ENCODE results near the gene CREBL2.
"Not testable (repeated sequence)": the region's sequence is repeated elsewhere in the genome, so short reads cannot be mapped to it uniquely, and the experiment has no call there.

The CREBL2 gene

GRCh38 chr12:12613344-12613743 is 1.7 kb downstream of the CREBL2 start:
- no peak for TF ChIP-seq CTCF (IDR thresholded peaks at IDR 0.05; ENCODE audit: insufficient read depth, low read depth, low read length, missing control alignments)
- no peak overlapping the region for H3K4me3 ChIP-seq (ENCODE audit: low read length)
- no peak for DNase-seq (ENCODE audit: low read depth)

- no peak for TF ChIP-seq CTCF (IDR thresholded peaks at IDR 0.05; ENCODE audit: insufficient read depth, low read depth, low read length, missing control alignments)
- DNase-seq (ENCODE audit: low read depth), result no peak
- H3K4me3 ChIP-seq (ENCODE audit: low read length), result no peak overlapping the region
Measured at GRCh38 chr12:12614342-12614741, 2.7 kb downstream of the CREBL2 start.

- no peak overlapping the region for H3K4me3 ChIP-seq (ENCODE audit: low read length)
- DNase-seq (ENCODE audit: low read depth), result no peak
- TF ChIP-seq CTCF (IDR thresholded peaks at IDR 0.05; ENCODE audit: insufficient read depth, low read depth, low read length, missing control alignments), result no peak
Measured at GRCh38 chr12:12616512-12617310, 5.0 kb downstream of the CREBL2 start.

- DNase-seq (ENCODE audit: low read depth); H3K4me3 ChIP-seq (ENCODE audit: low read length): not testable (repeated sequence)
Measured at GRCh38 chr12:12618064-12618463, 6.4 kb downstream of the CREBL2 start.

- H3K4me3 ChIP-seq (ENCODE audit: low read length), result no peak overlapping the region
- TF ChIP-seq CTCF (IDR thresholded peaks at IDR 0.05; ENCODE audit: insufficient read depth, low read depth, low read length, missing control alignments), result no peak
- no peak for DNase-seq (ENCODE audit: low read depth)
Measured at GRCh38 chr12:12620730-12621315, 9.1 kb downstream of the CREBL2 start.

- TF ChIP-seq CTCF (IDR thresholded peaks at IDR 0.05; ENCODE audit: insufficient read depth, low read depth, low read length, missing control alignments), result no peak
- DNase-seq (ENCODE audit: low read depth), result no peak
- H3K4me3 ChIP-seq (ENCODE audit: low read length), result no peak overlapping the region
Measured at GRCh38 chr12:12622418-12622817, 10.7 kb downstream of the CREBL2 start.

- H3K4me3 ChIP-seq (ENCODE audit: low read length), result no peak overlapping the region
- DNase-seq (ENCODE audit: low read depth), result no peak
- no peak for TF ChIP-seq CTCF (IDR thresholded peaks at IDR 0.05; ENCODE audit: insufficient read depth, low read depth, low read length, missing control alignments)
Measured at GRCh38 chr12:12624498-12624992, 12.9 kb downstream of the CREBL2 start.
